Natural killer cell (primary cell): ENCODE data around the gene AMER2. TPM values are rescaled to one million over a fixed set of nuclear protein-coding genes. Genes with fewer than 3 reads are reported as not detected.
"Not testable (repeated sequence)": the region's sequence is repeated elsewhere in the genome, so short reads cannot be mapped to it uniquely, and the experiment has no call there.

Experiments used
- ATAC-seq, 3 donors: fragments of 150-1000 bp in 2 of 3; fragments of 200-7000 bp in 1 of 3; cut with Tn5 transposase; 1 replicate in 1 of 3; 2 replicates in 2 of 3; pipeline ENCODE4 v1.10.0; 2021; ENCODE audit warnings: mild to moderate bottlenecking in 2 of 3, moderate library complexity in 2 of 3
- DNase-seq, 2 donors: peaks; one replicate each; pipeline versions ENCODE4 v3.0.0 to v3.0.0-alpha.2; 2013 to 2021; ENCODE audit warnings: mixed read lengths in 1 of 2
- H3K27ac ChIP-seq: one replicate; pipeline ENCODE4 v1.5.1; 2013; ENCODE audit warnings: mild to moderate bottlenecking, low read length
- H3K27me3 ChIP-seq: one replicate; pipeline ENCODE4 v1.6.1; 2013; ENCODE audit warnings: low read length; ENCODE audit not compliant: control insufficient read depth, insufficient read depth
- H3K36me3 ChIP-seq: one replicate; pipeline ENCODE4 v1.6.1; 2013; ENCODE audit warnings: low read length; ENCODE audit not compliant: control insufficient read depth, insufficient read depth
- H3K4me1 ChIP-seq: one replicate; pipeline ENCODE4 v1.6.1; 2013; ENCODE audit warnings: low read length; ENCODE audit not compliant: control insufficient read depth, insufficient read depth
- H3K4me3 ChIP-seq: one replicate; pipeline ENCODE4 v1.5.1; 2013; ENCODE audit warnings: low read length
- H3K9me3 ChIP-seq: one replicate; pipeline ENCODE4 v1.6.1; 2013; ENCODE audit warnings: low read length; ENCODE audit not compliant: control insufficient read depth, insufficient read depth
- H3K27ac Mint-ChIP-seq, 2 donors: one replicate each; pipeline ENCODE4 v1.8.0; 2022; ENCODE audit warnings: mild to moderate bottlenecking in 2 of 2, mixed read lengths in 2 of 2, moderate library complexity in 1 of 2
- H3K27me3 Mint-ChIP-seq, 2 donors: one replicate each; pipeline ENCODE4 v1.8.0; 2022; ENCODE audit warnings: low read depth in 2 of 2, mixed read lengths in 2 of 2
- H3K36me3 Mint-ChIP-seq: one replicate; pipeline ENCODE4 v1.8.0; 2022; ENCODE audit warnings: mixed read lengths
- H3K4me1 Mint-ChIP-seq, 2 donors: one replicate each; pipeline ENCODE4 v1.8.0; 2022; ENCODE audit warnings: mixed read lengths in 2 of 2
- H3K4me3 Mint-ChIP-seq: one replicate; pipeline ENCODE4 v1.8.0; 2022; ENCODE audit warnings: mild to moderate bottlenecking, moderate library complexity, mixed read lengths
- H3K9me3 Mint-ChIP-seq, 2 donors: one replicate each; pipeline ENCODE4 v1.8.0; 2022; ENCODE audit warnings: mixed read lengths in 2 of 2
- CTCF ChIP-seq: fragments of 200-600 bp; IDR thresholded peaks from one replicate; pipeline ENCODE4 v1.8.0; 2022; ENCODE audit warnings: antibody characterized with exemption
- WGBS: methylation state at CpG from one replicate; pipeline ENCODE4 v1.1.7; 2013; ENCODE audit warnings: missing lambda C conversion rate; ENCODE audit not compliant: insufficient coverage; 5-methylcytosine and 5-hydroxymethylcytosine counted together
- intact Hi-C: fragments of 100-400 bp; cut with micrococcal nuclease; formaldehyde crosslinking; loops from one replicate; pipeline ENCODE4 v1.14.2; 2022
- total RNA-seq, 4 donors: library from RNA; stranded (reverse); fragments of 120-200 nt in 1 of 4; gene quantifications; one replicate each; pipeline versions ENCODE4 v1.2.3 to v1.2.4, GENCODE V29; 2013 to 2022

The AMER2 gene
- total RNA-seq, 3 donors from 2014 or later (not counting 1 experiment from before 2014, with no cell fraction given): not detected

DNA sequence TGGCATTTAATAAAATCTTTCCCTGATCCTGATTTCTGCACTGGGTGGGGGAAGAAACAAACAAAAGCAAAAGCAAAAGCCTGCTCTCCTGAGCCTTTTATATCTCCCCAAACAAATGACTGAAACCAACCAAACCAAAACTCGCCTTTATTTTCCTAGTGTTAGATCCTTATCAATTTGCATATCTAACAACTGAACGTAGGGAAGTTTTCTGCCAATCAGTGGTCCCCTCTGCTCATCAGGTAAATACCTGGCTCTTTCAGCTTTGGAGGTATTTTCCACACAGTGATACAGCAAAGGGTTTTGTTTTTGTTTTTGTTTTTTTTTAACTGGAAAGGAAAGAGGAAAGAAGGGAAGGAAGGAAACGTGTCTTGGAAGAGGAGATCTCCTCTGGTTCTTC, 3.3 kb downstream of the AMER2 start:
- H3K4me3 Mint-ChIP-seq: no peak overlapping the region
- Histone ChIP-seq H3K27ac (no peak overlapping the region), H3K4me1 (no peaks in the 10 kb centered on the region), H3K9me3 (no peaks in the 10 kb centered on the region), H3K36me3 (no peaks in the 10 kb centered on the region), H3K27me3 (peaks cover 9% of the 10 kb centered on the region), H3K4me3 (no peak overlapping the region)
- WGBS: 53% methylated on average over 3 of the region's 3 CpGs
- H3K9me3 Mint-ChIP-seq: no peaks in the 10 kb centered on the region
- H3K36me3 Mint-ChIP-seq: peaks cover 11% of the 10 kb centered on the region
- no peak for ATAC-seq
- intact Hi-C loops: no loop called here
- H3K27ac Mint-ChIP-seq: no peak overlapping the region
- no peak for TF ChIP-seq CTCF
- H3K4me1 Mint-ChIP-seq: peaks cover 9 to 14% of the 10 kb centered on the region in 2 donors
- H3K27me3 Mint-ChIP-seq: peaks cover 46 to 65% of the 10 kb centered on the region in 2 donors
- DNase-seq: no peak

DNA sequence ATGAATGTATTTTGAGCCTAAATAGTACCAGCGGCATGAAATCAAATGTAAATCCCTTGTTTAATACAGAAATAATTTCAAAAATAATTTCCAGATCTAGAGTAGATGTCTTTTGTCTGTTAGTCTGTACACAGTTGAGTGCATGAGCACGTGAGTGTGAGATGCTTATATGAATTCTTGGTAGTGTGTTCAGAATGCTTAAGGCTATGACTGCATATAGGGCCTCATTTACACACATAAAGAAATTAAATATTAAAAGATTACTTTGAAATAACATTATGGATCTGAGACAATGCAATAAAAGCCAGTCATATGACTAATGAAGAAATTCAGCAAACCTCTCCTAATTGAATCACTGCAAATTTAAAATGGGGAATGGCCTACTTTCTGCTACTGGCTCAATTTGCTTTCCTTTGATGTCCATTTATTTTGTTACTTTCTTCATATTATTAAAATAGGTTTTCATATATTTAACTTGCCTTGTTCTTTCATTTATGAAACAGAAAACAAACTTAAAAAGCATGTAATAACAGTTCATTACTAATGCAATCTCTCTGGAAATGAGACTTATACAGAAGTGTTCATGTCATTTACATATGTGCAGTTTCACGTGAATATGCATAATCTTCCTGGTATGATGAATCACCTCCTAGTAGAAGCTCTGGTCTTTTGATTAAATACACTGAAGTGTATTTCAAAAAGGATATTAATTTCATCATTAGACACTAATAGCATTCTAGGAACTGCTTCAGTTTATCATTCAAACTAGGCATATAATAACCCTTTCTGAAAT, 4.5 kb downstream of the AMER2 start:
- Mint-ChIP-seq H3K4me3 (no peak overlapping the region), H3K4me1 (peaks cover 9 to 11% of the 10 kb centered on the region in 2 donors), H3K36me3 (peaks cover 11% of the 10 kb centered on the region), H3K27ac (no peak overlapping the region), H3K9me3 (no peaks in the 10 kb centered on the region), H3K27me3 (peaks cover 41 to 53% of the 10 kb centered on the region in 2 donors)
- no peaks in the 10 kb centered on the region for H3K36me3 ChIP-seq
- WGBS: no CpG with 5 or more reads among the region's 3 CpGs
- no peak for ATAC-seq
- H3K4me1 ChIP-seq: no peaks in the 10 kb centered on the region
- DNase-seq: no peak
- TF ChIP-seq CTCF: no peak
- intact Hi-C loops: no loop called here
- no peak overlapping the region for H3K27ac ChIP-seq
- H3K9me3 ChIP-seq: no peaks in the 10 kb centered on the region
- H3K27me3 ChIP-seq: peaks cover 6% of the 10 kb centered on the region
- H3K4me3 ChIP-seq: no peak overlapping the region

DNA sequence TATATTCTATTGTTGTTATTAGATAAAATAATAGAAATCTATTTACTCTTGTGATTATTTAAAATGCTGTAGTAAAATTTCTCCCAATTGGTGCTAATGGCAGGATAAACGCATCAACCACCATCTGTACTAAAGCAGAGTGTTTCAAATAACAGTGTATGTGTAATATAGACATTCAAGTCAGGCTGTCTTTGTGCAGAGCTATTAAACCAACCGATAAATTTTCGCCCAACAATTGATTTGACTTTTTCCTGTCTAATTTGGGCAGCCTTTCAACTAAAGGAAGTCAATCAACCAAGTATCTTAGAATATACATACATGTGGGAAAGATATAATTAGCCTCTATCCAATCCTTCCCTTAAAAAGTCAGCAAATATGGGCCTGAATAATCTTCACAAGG, 5.8 kb downstream of the AMER2 start:
- ATAC-seq (no peak), DNase-seq (no peak)
- Mint-ChIP-seq H3K4me3 (no peak overlapping the region), H3K4me1 (peaks cover under 1 to 2% of the 10 kb centered on the region in 2 donors), H3K27ac (no peak overlapping the region), H3K36me3 (peaks cover 2% of the 10 kb centered on the region), H3K9me3 (no peaks in the 10 kb centered on the region), H3K27me3 (peaks cover 32 to 41% of the 10 kb centered on the region in 2 donors)
- TF ChIP-seq CTCF: no peak
- no peaks in the 10 kb centered on the region for H3K4me1 ChIP-seq
- H3K36me3 ChIP-seq: no peaks in the 10 kb centered on the region
- WGBS: 100% methylated on average over 2 of the region's 3 CpGs
- peaks cover 2% of the 10 kb centered on the region for H3K27me3 ChIP-seq
- no peak overlapping the region for H3K4me3 ChIP-seq
- no peaks in the 10 kb centered on the region for H3K9me3 ChIP-seq
- intact Hi-C loops: no loop called here
- H3K27ac ChIP-seq: no peak overlapping the region

GRCh38 chr13:25165663-25166062, 6.4 kb downstream of the AMER2 start:
- ATAC-seq (no peak), DNase-seq (no peak)
- peaks cover 2% of the 10 kb centered on the region for H3K27me3 ChIP-seq
- no peak overlapping the region for H3K27ac Mint-ChIP-seq
- H3K4me1 Mint-ChIP-seq: no peaks in the 10 kb centered on the region
- no peaks in the 10 kb centered on the region for H3K36me3 Mint-ChIP-seq
- TF ChIP-seq CTCF: no peak
- H3K4me3 Mint-ChIP-seq: no peak overlapping the region
- 92% methylated on average over 6 of the region's 6 CpGs for WGBS
- H3K4me3 ChIP-seq: no peak overlapping the region
- H3K27ac ChIP-seq: no peak overlapping the region
- H3K36me3 ChIP-seq: no peaks in the 10 kb centered on the region
- H3K9me3 Mint-ChIP-seq: no peaks in the 10 kb centered on the region
- H3K4me1 ChIP-seq: no peaks in the 10 kb centered on the region
- intact Hi-C loops: no loop called here
- H3K9me3 ChIP-seq: no peaks in the 10 kb centered on the region
- peaks cover 26 to 45% of the 10 kb centered on the region in 2 donors for H3K27me3 Mint-ChIP-seq

GRCh38 chr13:25165163-25165562, 6.9 kb downstream of the AMER2 start:
- H3K27ac Mint-ChIP-seq, ATAC-seq, H3K4me3 ChIP-seq, H3K4me1 Mint-ChIP-seq, H3K9me3 ChIP-seq, DNase-seq, intact Hi-C loops, H3K9me3 Mint-ChIP-seq, H3K36me3 Mint-ChIP-seq, H3K36me3 ChIP-seq, H3K4me1 ChIP-seq, H3K4me3 Mint-ChIP-seq, H3K27me3 ChIP-seq, H3K27ac ChIP-seq: not testable (repeated sequence)
- WGBS: 56% methylated on average over 4 of the region's 5 CpGs
- H3K27me3 Mint-ChIP-seq: peaks cover 24 to 43% of the 10 kb centered on the region in 2 donors
